H1 (cell line): ENCODE results near the gene GH1. TPM values are rescaled to one million over a fixed set of nuclear protein-coding genes. Genes with fewer than 3 reads are reported as not detected.

ENCODE experiments used
- CTCF ChIA-PET: fragments of 300-600 bp; sonication (Branson Sonifier 250); formaldehyde crosslinking; loops from one replicate; lab custom pipeline; 2021; ENCODE audit not compliant: partially characterized antibody; lab: Charles Lee
- POLR2A ChIA-PET: fragments of 300-600 bp; sonication (Branson Sonifier 250); formaldehyde crosslinking; loops from one replicate; lab custom pipeline; 2021; ENCODE audit warnings: inconsistent platforms; ENCODE audit not compliant: partially characterized antibody; lab: Charles Lee
- DNase-seq, 2 experiments: peaks; one replicate each; pipeline versions ENCODE4 v3.0.0 to v3.0.0-alpha.2; 2010 to 2022; ENCODE audit warnings: low spot score in 2 of 2, low read depth in 1 of 2, mixed read lengths in 1 of 2
- FAIRE-seq: peaks from 2 replicates; lab custom pipeline; 2011; peaks lifted over from hg19 to GRCh38; lab: Jason Lieb, UNC
- H2AFZ ChIP-seq: 2 replicates; pipeline ENCODE4 v1.8.1; 2012; ENCODE audit warnings: low read length, inconsistent platforms
- H2AK5ac ChIP-seq: 2 replicates; pipeline ENCODE4 v1.6.1; 2013; ENCODE audit warnings: low read depth, low read length
- H2BK120ac ChIP-seq: replicated peaks from 2 replicates; pipeline ENCODE3; 2013; ENCODE audit warnings: low read depth, low read length, inconsistent platforms
- H2BK12ac ChIP-seq: 2 replicates; pipeline ENCODE4 v1.6.1; 2013; ENCODE audit warnings: low read depth, low read length
- H2BK15ac ChIP-seq: 2 replicates; pipeline ENCODE4 v1.6.1; 2013; ENCODE audit warnings: low read length
- H2BK20ac ChIP-seq: 2 replicates; pipeline ENCODE4 v1.6.1; 2013; ENCODE audit warnings: low read length
- H2BK5ac ChIP-seq: 2 replicates; pipeline ENCODE4 v1.6.1; 2013; ENCODE audit warnings: low read depth, low read length
- H3K14ac ChIP-seq: 2 replicates; pipeline ENCODE4 v1.6.1; 2013; ENCODE audit warnings: inconsistent platforms; ENCODE audit not compliant: insufficient read length
- H3K18ac ChIP-seq: 2 replicates; pipeline ENCODE4 v1.6.1; 2013; ENCODE audit warnings: low read length; ENCODE audit errors: extremely low read depth
- H3K23ac ChIP-seq: 2 replicates; pipeline ENCODE4 v1.6.1; 2013; ENCODE audit warnings: inconsistent platforms; ENCODE audit not compliant: insufficient read length
- H3K23me2 ChIP-seq: 2 replicates; pipeline ENCODE4 v1.6.1; 2013; ENCODE audit warnings: low read depth, low read length
- H3K27ac ChIP-seq: 2 replicates; pipeline ENCODE4 v1.6.1; 2011; ENCODE audit warnings: low read depth, low read length, inconsistent platforms
- H3K27me3 ChIP-seq, 4 experiments: replicated peaks in 1 of 4; 1 replicate in 1 of 4; 2 replicates in 3 of 4; pipeline versions ENCODE4 v1.6.1 to v1.8.1; 2011 to 2013; ENCODE audit warnings: low read length in 3 of 4, mild to moderate bottlenecking in 3 of 4, inconsistent platforms in 2 of 4, mixed read lengths in 2 of 4, moderate library complexity in 1 of 4; ENCODE audit not compliant: control insufficient read depth in 3 of 4, insufficient read depth in 3 of 4; ENCODE audit errors: extremely low read depth in 1 of 4
- H3K36me3 ChIP-seq, 4 experiments: 2 replicates each; pipeline versions ENCODE4 v1.6.1 to v1.8.1; 2011 to 2013; ENCODE audit warnings: mild to moderate bottlenecking in 4 of 4, low read length in 3 of 4, moderate library complexity in 2 of 4, control low read depth in 1 of 4, inconsistent platforms in 1 of 4; ENCODE audit not compliant: insufficient read depth in 4 of 4, control insufficient read depth in 2 of 4
- H3K4ac ChIP-seq: replicated peaks from 2 replicates; pipeline ENCODE3; 2013; ENCODE audit warnings: low read length, low read depth, mixed read lengths, inconsistent platforms; ENCODE audit not compliant: insufficient read length
- H3K4me1 ChIP-seq, 4 experiments: replicated peaks in 1 of 4; 1 replicate in 1 of 4; 2 replicates in 3 of 4; pipeline versions ENCODE4 v1.6.1 to v1.8.1; 2011 to 2013; ENCODE audit warnings: low read length in 3 of 4, inconsistent platforms in 2 of 4, mixed read lengths in 1 of 4; ENCODE audit not compliant: insufficient read depth in 4 of 4, control insufficient read depth in 3 of 4
- H3K4me2 ChIP-seq, 2 experiments: 2 replicates each; pipeline versions ENCODE4 v1.6.1 to v1.8.1; 2011 to 2013; ENCODE audit warnings: low read depth in 2 of 2, low read length in 2 of 2, control low read depth in 1 of 2, inconsistent platforms in 1 of 2, mild to moderate bottlenecking in 1 of 2; ENCODE audit not compliant: insufficient read depth in 1 of 2
- H3K4me3 ChIP-seq, 4 experiments: fragments of 200-600, 300-600 bp in 1 of 4; sonication (generic), shearing (Covaris generic), sonication (Bioruptor Twin) in 1 of 4; 2 replicates each; pipeline versions ENCODE4 v1.5.1 to v1.8.1; 2011 to 2016; ENCODE audit warnings: low read length in 4 of 4, low read depth in 3 of 4, control low read depth in 2 of 4, inconsistent platforms in 2 of 4, mild to moderate bottlenecking in 2 of 4, mixed read lengths in 1 of 4, moderate library complexity in 1 of 4; ENCODE audit not compliant: insufficient read depth in 2 of 4; ENCODE audit errors: extremely low read depth in 1 of 4
- H3K56ac ChIP-seq: replicated peaks from 2 replicates; pipeline ENCODE3; 2013; ENCODE audit warnings: low read depth, mild to moderate bottlenecking, mixed read lengths, low read length, inconsistent platforms; ENCODE audit not compliant: insufficient read length
- H3K79me1 ChIP-seq: 2 replicates; pipeline ENCODE4 v1.6.1; 2013; ENCODE audit warnings: low read depth, low read length, control low read depth
- H3K79me2 ChIP-seq, 2 experiments: 2 replicates each; pipeline versions ENCODE4 v1.6.1 to v1.8.1; 2012 to 2013; ENCODE audit warnings: low read length in 2 of 2, mild to moderate bottlenecking in 2 of 2, inconsistent platforms in 1 of 2; ENCODE audit not compliant: insufficient read depth in 2 of 2, control insufficient read depth in 1 of 2
- H3K9ac ChIP-seq, 4 experiments: replicated peaks in 1 of 4; 1 replicate in 1 of 4; 2 replicates in 3 of 4; pipeline versions ENCODE4 v1.6.1 to v1.8.1; 2011 to 2013; ENCODE audit warnings: low read depth in 3 of 4, low read length in 3 of 4, control low read depth in 2 of 4, mild to moderate bottlenecking in 2 of 4, moderate library complexity in 2 of 4, inconsistent platforms in 1 of 4; ENCODE audit errors: extremely low read depth in 1 of 4
- H3K9me3 ChIP-seq, 2 experiments: 2 replicates each; pipeline versions ENCODE4 v1.6.1 to v1.8.1; 2012 to 2013; ENCODE audit warnings: mild to moderate bottlenecking in 2 of 2, moderate library complexity in 2 of 2, control low read depth in 1 of 2, inconsistent platforms in 1 of 2, low read depth in 1 of 2, low read length in 1 of 2, mixed read lengths in 1 of 2; ENCODE audit not compliant: insufficient read depth in 2 of 2
- H4K20me1 ChIP-seq, 2 experiments: replicated peaks in 1 of 2; 2 replicates each; pipeline versions ENCODE3 to v1.8.1; 2011 to 2013; ENCODE audit warnings: inconsistent platforms in 2 of 2, low read length in 2 of 2, mild to moderate bottlenecking in 1 of 2; ENCODE audit not compliant: insufficient read depth in 2 of 2, control insufficient read depth in 1 of 2
- H4K5ac ChIP-seq: 2 replicates; pipeline ENCODE4 v1.6.1; 2013; ENCODE audit warnings: low read length, low read depth, mixed read lengths, inconsistent platforms; ENCODE audit not compliant: insufficient read length
- H4K8ac ChIP-seq: 2 replicates; pipeline ENCODE4 v1.8.0; 2013; ENCODE audit warnings: mild to moderate bottlenecking, moderate library complexity, low read length, inconsistent platforms; ENCODE audit not compliant: insufficient read depth; ENCODE audit errors: extremely low read depth
- H4K91ac ChIP-seq: replicated peaks from 2 replicates; pipeline ENCODE3; 2013; ENCODE audit warnings: low read length, mixed read lengths, inconsistent platforms; ENCODE audit not compliant: insufficient read length
- EGR1 ChIP-seq: IDR thresholded peaks from 2 replicates; pipeline ENCODE4 v1.6.1; 2011; ENCODE audit warnings: low read depth, low read length, borderline replicate concordance
- EP300 ChIP-seq, 2 experiments: IDR thresholded peaks; 1 replicate in 1 of 2; 2 replicates in 1 of 2; pipeline ENCODE4 v1.6.1; 2011 to 2012; ENCODE audit warnings: low read depth in 2 of 2, low read length in 2 of 2, mild to moderate bottlenecking in 2 of 2, borderline replicate concordance in 1 of 2, inconsistent platforms in 1 of 2, moderate library complexity in 1 of 2
- FOSL1 ChIP-seq: IDR thresholded peaks from 2 replicates; pipeline ENCODE4 v1.6.1; 2011; ENCODE audit warnings: mild to moderate bottlenecking, low read depth, low read length, moderate library complexity; ENCODE audit not compliant: insufficient read depth
- KDM1A ChIP-seq: fragments of 200-600, 300-600 bp; sonication (generic); IDR thresholded peaks from 2 replicates; pipeline ENCODE4 v1.7.1; 2016; ENCODE audit warnings: mild to moderate bottlenecking, low read length, borderline replicate concordance
- SIN3A ChIP-seq, 2 experiments: IDR thresholded peaks in 1 of 2; conservative IDR thresholded peaks in 1 of 2; 2 replicates each; pipeline ENCODE4 v1.6.1; 2011 to 2012; ENCODE audit warnings: low read length in 2 of 2, improper control_type of control experiment in 1 of 2, low read depth in 1 of 2, mild to moderate bottlenecking in 1 of 2
- TAF1 ChIP-seq: IDR thresholded peaks from 2 replicates; pipeline ENCODE4 v1.6.1; 2011; ENCODE audit warnings: mild to moderate bottlenecking, low read depth, low read length
- WGBS, 2 experiments: shearing (Covaris generic) in 1 of 2; methylation state at CpG; one replicate each; pipeline versions ENCODE4 v1.1.6 to v1.1.7; 2013 to 2015; ENCODE audit warnings: low lambda C conversion rate in 2 of 2, mixed read lengths in 2 of 2, inconsistent platforms in 1 of 2, low coverage in 1 of 2, missing lambda C conversion rate in 1 of 2; ENCODE audit not compliant: insufficient replicate concordance in 2 of 2, insufficient coverage in 1 of 2, insufficient read length in 1 of 2; ENCODE audit errors: extremely low coverage in 1 of 2, missing lambda C conversion rate in 1 of 2; 5-methylcytosine and 5-hydroxymethylcytosine counted together
- polyA plus RNA-seq, 7 experiments: library from polyadenylated mRNA; depleted of rRNA in 3 of 7; stranded (reverse) in 5 of 7; unstranded in 2 of 7; fragments of >200 nt in 5 of 7; fragments of 200-250 nt in 2 of 7; gene quantifications; 1 replicate in 5 of 7; 2 replicates in 1 of 7; 4 replicates in 1 of 7; pipeline versions ENCODE4 v1.2.1 to v1.2.3, GENCODE V29; 2011 to 2013; ENCODE audit warnings: missing spikeins in 2 of 7, mixed read lengths in 2 of 7
- total RNA-seq: library from RNA; stranded (reverse); fragmentation: NEBNext Ultra II Directional; extraction: Animal tissue kit (Norgen Biotek cat#: 25700); gene quantifications from 2 replicates; pipeline ENCODE4 v1.2.1, GENCODE V29; 2021

Gene GH1
- total and polyA plus RNA-seq, 2 of the 8 experiments (the other 6 are each of a cell fraction or from before 2014, with no cell fraction given): 0.41 TPM; not detected in 1

GRCh38 chr17:63928966-63929695, 10.5 kb upstream of the GH1 start:
- no peaks in the 10 kb centered on the region for H3K79me1 ChIP-seq
- no peak overlapping the region for H2AFZ ChIP-seq
- no peak overlapping the region for H2BK5ac ChIP-seq
- FAIRE-seq (no peak), DNase-seq (no peak)
- no peak overlapping the region for H2AK5ac ChIP-seq
- no peak overlapping the region for H4K91ac ChIP-seq
- H4K5ac ChIP-seq: no peak overlapping the region
- H3K4me2 ChIP-seq: no peak overlapping the region
- H3K23me2 ChIP-seq: no peaks in the 10 kb centered on the region
- ChIA-PET CTCF (interaction anchor here (0.7 to 11.4 kb wide), 16 partner anchors 8 to 205 kb away, joined by 3 to 164 read pairs (median 4); partner anchors contain the start of genes CSHL1 and GH1), POLR2A (interaction anchor here (0.8 to 3.3 kb wide), 4 partner anchors 11 to 25 kb away, joined by 3 to 9 read pairs (median 6); no protein-coding TSS in a partner anchor)
- H3K9ac ChIP-seq: no peak overlapping the region
- H2BK15ac ChIP-seq: no peak overlapping the region
- no peak overlapping the region for H3K23ac ChIP-seq
- TF ChIP-seq KDM1A (no peak), FOSL1 (no peak), EP300 (IDR thresholded peaks at IDR 0.05; ENCODE audit: borderline replicate concordance in 1 of 2, low read depth in 2 of 2, low read length in 2 of 2) (no peak), SIN3A (conservative IDR thresholded peaks at IDR 0.05 in 1 of 2, IDR thresholded peaks at IDR 0.05 in 1 of 2; ENCODE audit: low read depth in 1 of 2, low read length in 2 of 2) (no peak), EGR1 (no peak), TAF1 (no peak)
- H2BK120ac ChIP-seq: no peak overlapping the region
- no peak overlapping the region for H3K18ac ChIP-seq
- no peak overlapping the region for H4K8ac ChIP-seq
- no peak overlapping the region for H3K56ac ChIP-seq
- no peaks in the 10 kb centered on the region for H3K27me3 ChIP-seq
- no peaks in the 10 kb centered on the region for H4K20me1 ChIP-seq
- H3K27ac ChIP-seq: no peak overlapping the region
- H3K9me3 ChIP-seq: no peaks in the 10 kb centered on the region
- no peak overlapping the region for H2BK12ac ChIP-seq
- no peak overlapping the region for H2BK20ac ChIP-seq
- no peaks in the 10 kb centered on the region for H3K79me2 ChIP-seq
- no peak overlapping the region for H3K14ac ChIP-seq
- 86% methylated on average over 10 of the region's 10 CpGs; no CpG with 5 or more reads in 1 of the 2 experiments for WGBS, 2 experiments
- peaks cover 0 to 16% (median 12%) of the 10 kb centered on the region in 4 experiments; a peak in 6 of 7 replicates for H3K4me1 ChIP-seq
- H3K36me3 ChIP-seq: no peaks in the 10 kb centered on the region
- H3K4me3 ChIP-seq: no peak overlapping the region
- H3K4ac ChIP-seq: no peak overlapping the region
